GM10266 (cell line): ENCODE data around the gene DLG5.

Source experiments
- DNase-seq: peaks from one replicate; pipeline ENCODE4 v3.0.0; 2012; ENCODE audit errors: extremely low spot score
- TF ChIP-seq, protein P1 (sequence below): IDR thresholded peaks from 2 replicates; pipeline ENCODE4 v1.5.1; 2012; ENCODE audit warnings: mild to moderate bottlenecking, low read depth; ENCODE audit not compliant: control insufficient read depth, insufficient read depth; ENCODE audit errors: missing control alignments

Gene DLG5

DNA sequence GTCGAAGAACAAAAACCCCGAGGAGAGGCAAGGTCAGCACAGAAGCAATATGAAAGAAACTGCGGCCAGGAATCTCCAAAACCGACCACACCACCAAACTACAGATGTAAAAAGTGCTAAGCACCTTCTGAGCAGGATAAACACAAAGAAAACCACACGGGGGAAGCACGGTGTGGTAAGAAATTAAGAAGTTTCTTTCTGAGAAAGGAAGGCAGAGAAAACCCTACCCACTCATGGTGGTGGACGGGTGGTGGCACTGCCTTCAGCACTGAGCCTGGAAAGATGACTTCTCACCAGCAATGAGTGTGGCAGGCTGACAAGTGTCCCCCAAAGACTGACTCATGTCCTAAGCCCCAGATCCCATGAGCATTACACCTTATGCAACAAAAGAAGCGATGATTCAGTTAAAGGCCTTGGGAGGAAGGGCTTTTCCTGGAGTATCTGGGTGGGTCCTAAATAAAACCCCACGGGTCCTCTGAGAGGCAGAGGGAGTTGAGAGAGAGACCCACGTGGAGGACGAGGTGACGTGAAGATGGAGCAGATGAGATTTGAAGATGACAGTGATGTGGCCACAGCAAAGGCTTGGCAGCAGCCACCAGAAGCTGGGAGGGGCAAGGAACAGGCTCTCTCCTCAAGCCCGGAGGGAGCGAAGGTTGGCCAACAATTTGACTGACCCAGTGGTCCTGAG, 124.9 kb downstream of the DLG5 start:
- DNase-seq: peak; percentile 66
- TF ChIP-seq, protein P1, sequence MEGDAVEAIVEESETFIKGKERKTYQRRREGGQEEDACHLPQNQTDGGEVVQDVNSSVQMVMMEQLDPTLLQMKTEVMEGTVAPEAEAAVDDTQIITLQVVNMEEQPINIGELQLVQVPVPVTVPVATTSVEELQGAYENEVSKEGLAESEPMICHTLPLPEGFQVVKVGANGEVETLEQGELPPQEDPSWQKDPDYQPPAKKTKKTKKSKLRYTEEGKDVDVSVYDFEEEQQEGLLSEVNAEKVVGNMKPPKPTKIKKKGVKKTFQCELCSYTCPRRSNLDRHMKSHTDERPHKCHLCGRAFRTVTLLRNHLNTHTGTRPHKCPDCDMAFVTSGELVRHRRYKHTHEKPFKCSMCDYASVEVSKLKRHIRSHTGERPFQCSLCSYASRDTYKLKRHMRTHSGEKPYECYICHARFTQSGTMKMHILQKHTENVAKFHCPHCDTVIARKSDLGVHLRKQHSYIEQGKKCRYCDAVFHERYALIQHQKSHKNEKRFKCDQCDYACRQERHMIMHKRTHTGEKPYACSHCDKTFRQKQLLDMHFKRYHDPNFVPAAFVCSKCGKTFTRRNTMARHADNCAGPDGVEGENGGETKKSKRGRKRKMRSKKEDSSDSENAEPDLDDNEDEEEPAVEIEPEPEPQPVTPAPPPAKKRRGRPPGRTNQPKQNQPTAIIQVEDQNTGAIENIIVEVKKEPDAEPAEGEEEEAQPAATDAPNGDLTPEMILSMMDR: no peak

GRCh38 chr10:77800738-77801266, 125.8 kb downstream of the DLG5 start:
- TF ChIP-seq, protein P1: no peak
- DNase-seq: peak; percentile 32

GRCh38 chr10:77800320-77800719, 126.2 kb downstream of the DLG5 start:
- TF ChIP-seq, protein P1: no peak
- no peak for DNase-seq

DNA sequence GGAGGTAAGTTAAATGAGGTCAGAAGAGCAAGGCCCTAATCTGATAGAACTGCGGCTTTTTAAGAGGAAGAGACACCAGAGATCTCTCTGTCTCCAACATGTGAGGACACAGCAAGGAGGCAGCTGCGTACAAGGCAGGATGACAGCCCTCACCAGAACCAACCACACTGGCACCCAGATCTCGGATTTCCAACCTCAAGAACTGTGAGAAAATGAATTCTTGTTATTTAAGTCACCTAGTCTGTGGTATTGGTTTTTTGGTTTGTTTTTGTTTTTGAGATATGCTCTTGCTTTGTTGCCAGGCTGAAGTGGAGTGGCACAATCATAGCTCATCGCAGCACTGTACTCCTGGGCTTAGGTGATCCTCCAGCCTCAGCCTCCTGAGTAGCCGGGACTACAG, 127.2 kb downstream of the DLG5 start:
- DNase-seq: no peak
- TF ChIP-seq, protein P1: no peak

DNA sequence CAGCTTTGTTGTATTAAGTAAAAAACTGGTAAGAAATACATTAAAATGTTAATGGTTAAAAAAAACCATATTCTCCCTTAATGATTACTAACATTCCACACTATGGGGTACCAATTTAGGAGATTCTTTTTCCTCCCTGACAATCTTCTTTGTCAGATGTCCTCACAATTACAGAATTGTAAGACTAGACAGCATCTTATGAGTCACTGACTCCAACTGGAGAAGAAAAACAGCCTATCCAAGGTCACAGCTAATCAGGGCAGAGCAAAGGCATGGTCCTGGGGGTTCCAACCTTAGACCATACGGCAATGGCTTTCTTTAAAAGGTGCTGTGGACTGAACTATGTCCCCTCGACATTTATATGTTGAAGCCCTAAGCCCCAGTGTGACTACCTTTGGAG, 127.6 kb downstream of the DLG5 start:
- no peak for DNase-seq
- TF ChIP-seq, protein P1: no peak

DNA sequence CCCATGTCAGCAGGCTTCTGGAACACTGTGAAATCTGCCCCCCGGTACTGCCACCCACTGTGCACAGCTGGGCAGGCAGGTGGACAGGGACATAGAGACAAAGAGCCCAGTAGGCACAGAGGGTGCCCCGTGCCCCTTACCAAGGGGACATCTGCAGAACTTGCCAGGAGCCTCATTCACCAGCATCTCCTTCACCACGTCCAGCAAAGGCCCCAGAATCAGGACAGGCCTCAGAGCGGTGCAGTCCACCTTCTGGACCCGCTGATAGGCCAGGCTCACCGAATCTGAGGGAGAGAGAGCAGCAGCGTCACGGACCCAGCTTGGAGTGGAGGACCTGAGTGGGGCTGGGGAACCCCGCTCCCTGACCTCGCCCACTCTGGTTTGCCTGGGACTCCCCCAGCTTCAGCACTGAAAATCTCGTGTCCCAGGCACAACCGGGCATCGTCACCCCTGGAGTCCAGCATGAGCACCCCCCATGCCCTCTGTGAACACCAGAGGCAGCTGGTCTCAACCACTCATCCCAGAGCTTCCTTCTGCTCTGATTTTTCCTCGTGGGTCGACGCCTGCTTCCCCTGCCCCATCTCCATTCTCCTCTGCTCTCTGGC, 130.1 kb downstream of the DLG5 start:
- TF ChIP-seq, protein P1: no peak
- DNase-seq: no peak

GRCh38 chr10:77795426-77796055, 131.0 kb downstream of the DLG5 start:
- TF ChIP-seq, protein P1: no peak
- no peak for DNase-seq
